ENCODE results near the gene RGL4.
"Not testable (repeated sequence)": the region's sequence is repeated elsewhere in the genome, so short reads cannot be mapped to it uniquely, and the experiment has no call there.

Gene RGL4

DNA sequence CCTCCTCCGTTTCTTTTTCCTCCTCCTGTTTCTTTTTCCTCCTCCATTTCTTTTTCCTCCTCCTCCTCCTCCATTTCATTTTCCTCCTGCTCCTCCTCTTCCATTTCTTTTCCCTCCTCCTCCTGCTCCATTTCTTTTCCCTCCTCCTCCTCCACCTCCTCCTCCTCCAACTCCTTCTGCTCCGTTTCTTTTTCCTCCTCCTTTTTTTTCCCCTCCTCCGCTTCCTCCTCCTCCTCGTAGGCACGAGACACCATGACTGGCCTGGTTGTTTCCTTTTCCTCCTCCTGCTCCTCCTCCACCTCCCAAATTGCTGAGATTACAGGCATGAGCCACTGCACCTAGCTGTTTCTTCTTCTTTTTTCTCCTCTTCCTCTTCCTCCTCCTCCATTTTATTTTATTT lies 33.1 kb upstream of the RGL4 start:
- H3K4me2 ChIP-seq (ENCODE audit: low read length) = no peak overlapping the region
- no peaks in the 10 kb centered on the region for H4K20me1 ChIP-seq (ENCODE audit: control insufficient read depth, insufficient read depth, low read depth, low read length)
- H3F3A ChIP-seq (ENCODE audit: control insufficient read depth, insufficient read depth) = no peaks in the 10 kb centered on the region
- H3K27ac ChIP-seq (ENCODE audit: low read depth, low read length) = no peak overlapping the region
- no peaks in the 10 kb centered on the region for H3K4me1 ChIP-seq (ENCODE audit: control insufficient read depth, low read length)
- H3K9me2 ChIP-seq (replicated peaks; ENCODE audit: control insufficient read depth, low read length) = no peaks in the 10 kb centered on the region
- peaks cover 7% of the 10 kb centered on the region; the same call in 1 of the 2 replicates for H3K36me3 ChIP-seq (ENCODE audit: control insufficient read depth, low read length)
- no peaks in the 10 kb centered on the region for H3K27me3 ChIP-seq (ENCODE audit: control insufficient read depth, low read length)
- TF ChIP-seq EZH2phosphoT487 (IDR thresholded peaks at IDR 0.05; ENCODE audit: borderline replicate concordance, low read length) = no peak
- TF ChIP-seq, protein P1, sequence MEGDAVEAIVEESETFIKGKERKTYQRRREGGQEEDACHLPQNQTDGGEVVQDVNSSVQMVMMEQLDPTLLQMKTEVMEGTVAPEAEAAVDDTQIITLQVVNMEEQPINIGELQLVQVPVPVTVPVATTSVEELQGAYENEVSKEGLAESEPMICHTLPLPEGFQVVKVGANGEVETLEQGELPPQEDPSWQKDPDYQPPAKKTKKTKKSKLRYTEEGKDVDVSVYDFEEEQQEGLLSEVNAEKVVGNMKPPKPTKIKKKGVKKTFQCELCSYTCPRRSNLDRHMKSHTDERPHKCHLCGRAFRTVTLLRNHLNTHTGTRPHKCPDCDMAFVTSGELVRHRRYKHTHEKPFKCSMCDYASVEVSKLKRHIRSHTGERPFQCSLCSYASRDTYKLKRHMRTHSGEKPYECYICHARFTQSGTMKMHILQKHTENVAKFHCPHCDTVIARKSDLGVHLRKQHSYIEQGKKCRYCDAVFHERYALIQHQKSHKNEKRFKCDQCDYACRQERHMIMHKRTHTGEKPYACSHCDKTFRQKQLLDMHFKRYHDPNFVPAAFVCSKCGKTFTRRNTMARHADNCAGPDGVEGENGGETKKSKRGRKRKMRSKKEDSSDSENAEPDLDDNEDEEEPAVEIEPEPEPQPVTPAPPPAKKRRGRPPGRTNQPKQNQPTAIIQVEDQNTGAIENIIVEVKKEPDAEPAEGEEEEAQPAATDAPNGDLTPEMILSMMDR (IDR thresholded peaks at IDR 0.05; ENCODE audit: low read depth, low read length, poor library complexity, severe bottlenecking) = no peak
- H3K79me2 ChIP-seq (ENCODE audit: control insufficient read depth, low read length) = no peaks in the 10 kb centered on the region
- no peak overlapping the region for H3K4me3 ChIP-seq (ENCODE audit: low read length)
- no peaks in the 10 kb centered on the region for H3K9me3 ChIP-seq (ENCODE audit: control insufficient read depth, insufficient read depth, low read length)

DNA sequence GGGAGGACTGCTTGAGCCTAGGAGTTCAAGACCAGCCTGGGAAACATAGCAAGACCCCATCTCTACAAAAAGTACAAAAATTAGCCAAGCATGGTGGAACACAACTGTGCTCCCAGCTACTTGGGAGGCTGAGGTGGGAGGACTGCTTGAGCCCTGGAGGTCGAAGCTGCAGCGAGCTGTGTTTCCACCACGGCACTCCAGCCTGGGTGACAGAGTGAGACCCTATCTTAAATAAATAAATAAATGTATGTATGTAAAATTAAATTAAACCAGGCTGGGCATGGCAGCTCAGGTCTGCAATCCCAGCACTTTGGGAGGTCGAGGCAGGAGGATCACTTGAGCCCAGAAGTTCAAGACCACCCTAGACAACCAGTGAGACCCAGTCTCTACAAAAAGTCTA lies 30.4 kb upstream of the RGL4 start:
- H3F3A ChIP-seq (ENCODE audit: control insufficient read depth, insufficient read depth); H3K36me3 ChIP-seq (ENCODE audit: control insufficient read depth, low read length); H4K20me1 ChIP-seq (ENCODE audit: control insufficient read depth, insufficient read depth, low read depth, low read length); H3K4me2 ChIP-seq (ENCODE audit: low read length); H3K27me3 ChIP-seq (ENCODE audit: control insufficient read depth, low read length); H3K27ac ChIP-seq (ENCODE audit: low read depth, low read length); H3K79me2 ChIP-seq (ENCODE audit: control insufficient read depth, low read length); H3K9me3 ChIP-seq (ENCODE audit: control insufficient read depth, insufficient read depth, low read length); H3K9me2 ChIP-seq (replicated peaks; ENCODE audit: control insufficient read depth, low read length); H3K4me1 ChIP-seq (ENCODE audit: control insufficient read depth, low read length); H3K4me3 ChIP-seq (ENCODE audit: low read length): not testable (repeated sequence)

DNA sequence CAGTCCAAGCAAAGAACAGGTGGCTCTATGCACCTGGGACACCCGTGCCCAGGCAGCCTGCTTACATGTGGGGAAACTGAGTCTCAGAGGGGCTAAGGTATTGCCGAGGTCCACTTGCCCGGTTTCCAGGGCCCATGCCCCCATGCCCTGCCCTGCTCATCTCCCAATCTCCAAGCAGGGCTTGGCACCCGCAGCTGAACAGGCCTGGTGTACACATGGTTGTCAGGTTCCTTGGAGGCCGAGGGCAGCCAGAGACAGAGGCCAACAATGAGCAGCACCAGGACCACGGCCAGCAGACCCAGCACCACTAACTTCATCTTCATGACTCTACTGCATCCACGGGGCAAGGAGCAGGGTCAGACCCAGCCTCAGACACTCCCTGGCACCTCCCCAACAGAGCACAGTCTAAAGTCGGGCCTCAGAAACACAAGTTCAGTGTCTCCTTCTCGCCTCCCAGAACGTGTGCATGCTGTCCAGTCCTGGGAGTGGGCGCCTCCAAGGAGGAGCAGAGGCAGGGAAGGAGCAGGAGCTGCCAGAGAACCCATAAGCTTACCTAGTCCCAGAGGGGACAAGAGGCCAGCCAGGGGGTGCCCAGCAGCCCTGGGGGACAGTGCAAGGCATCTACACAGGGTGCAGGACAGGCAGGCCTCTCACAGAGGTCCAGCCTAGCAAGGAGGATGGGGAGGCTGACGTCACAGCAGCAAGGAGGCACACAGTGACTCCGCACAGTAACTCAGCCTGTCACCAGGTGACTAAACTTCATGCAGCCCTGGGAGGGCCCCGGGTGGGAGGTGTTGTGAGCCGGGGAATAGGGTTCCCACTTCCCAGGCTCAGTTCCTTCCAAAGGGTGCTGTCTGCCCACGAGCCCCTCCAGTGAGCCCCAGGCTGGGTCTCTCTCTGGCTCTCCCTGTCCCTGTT lies 20.2 kb upstream of the RGL4 start:
- TF ChIP-seq, protein P1 (IDR thresholded peaks at IDR 0.05; ENCODE audit: low read depth, low read length, poor library complexity, severe bottlenecking) = no peak
- no peak for TF ChIP-seq EZH2phosphoT487 (IDR thresholded peaks at IDR 0.05; ENCODE audit: borderline replicate concordance, low read length)
- Histone ChIP-seq H3K4me2 (ENCODE audit: low read length) (no peak overlapping the region), H3K9me3 (ENCODE audit: control insufficient read depth, insufficient read depth, low read length) (no peaks in the 10 kb centered on the region), H3K36me3 (ENCODE audit: control insufficient read depth, low read length) (no peaks in the 10 kb centered on the region), H3K4me3 (ENCODE audit: low read length) (no peak overlapping the region), H3K4me1 (ENCODE audit: control insufficient read depth, low read length) (no peaks in the 10 kb centered on the region), H3K9me2 (replicated peaks; ENCODE audit: control insufficient read depth, low read length) (no peaks in the 10 kb centered on the region), H3K27ac (ENCODE audit: low read depth, low read length) (no peak overlapping the region), H3F3A (ENCODE audit: control insufficient read depth, insufficient read depth) (no peaks in the 10 kb centered on the region), H4K20me1 (ENCODE audit: control insufficient read depth, insufficient read depth, low read depth, low read length) (no peaks in the 10 kb centered on the region), H3K79me2 (ENCODE audit: control insufficient read depth, low read length) (no peaks in the 10 kb centered on the region), H3K27me3 (ENCODE audit: control insufficient read depth, low read length) (no peaks in the 10 kb centered on the region)

GRCh38 chr22:23671387-23671786 lies 19.4 kb upstream of the RGL4 start:
- not testable (repeated sequence) for H3K4me1 ChIP-seq (ENCODE audit: control insufficient read depth, low read length)

DNA sequence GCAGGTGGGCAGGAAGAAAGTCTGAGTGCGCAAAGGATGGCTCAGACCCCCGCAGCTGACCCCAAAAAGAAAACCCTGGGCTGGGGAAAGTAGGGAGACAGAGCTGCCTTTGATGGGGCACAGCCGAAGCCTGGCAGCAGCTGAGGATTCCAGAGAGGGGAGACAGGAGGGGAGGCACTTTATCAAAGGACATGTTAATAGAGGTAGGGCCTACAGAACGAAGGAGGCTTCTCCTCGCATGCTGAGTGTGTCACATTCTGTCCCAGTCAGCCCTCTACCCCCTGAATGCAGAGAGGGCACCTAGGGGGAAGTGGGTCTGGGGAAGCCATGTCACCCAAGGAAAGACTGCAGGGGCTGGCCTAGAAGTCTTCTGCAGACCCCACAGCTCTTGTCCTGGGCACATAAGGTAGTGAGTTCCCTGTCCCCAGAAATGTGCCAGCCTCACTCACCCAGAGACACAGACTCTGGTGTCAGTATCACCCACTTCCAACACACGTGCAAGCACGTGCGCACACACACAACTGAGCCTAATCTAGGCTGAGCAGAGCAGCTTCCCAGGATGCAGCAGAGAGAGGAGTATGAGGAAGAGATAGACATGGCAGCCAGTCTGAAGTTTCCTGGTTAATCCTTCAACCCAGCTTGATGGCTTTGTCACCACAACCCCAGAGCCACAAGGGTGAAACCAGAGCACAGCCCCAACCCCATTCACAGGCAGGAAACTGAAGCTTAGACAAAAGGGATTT lies 18.3 kb upstream of the RGL4 start:
- H3K27ac ChIP-seq (ENCODE audit: low read depth, low read length); H3K36me3 ChIP-seq (ENCODE audit: control insufficient read depth, low read length); H3K4me1 ChIP-seq (ENCODE audit: control insufficient read depth, low read length); H3K9me2 ChIP-seq (replicated peaks; ENCODE audit: control insufficient read depth, low read length); H3K4me3 ChIP-seq (ENCODE audit: low read length); H3K27me3 ChIP-seq (ENCODE audit: control insufficient read depth, low read length); H3K9me3 ChIP-seq (ENCODE audit: control insufficient read depth, insufficient read depth, low read length); H4K20me1 ChIP-seq (ENCODE audit: control insufficient read depth, insufficient read depth, low read depth, low read length); H3F3A ChIP-seq (ENCODE audit: control insufficient read depth, insufficient read depth); H3K79me2 ChIP-seq (ENCODE audit: control insufficient read depth, low read length); H3K4me2 ChIP-seq (ENCODE audit: low read length): not testable (repeated sequence)

More at GRCh38 chr22:23671387-23671786, 19.4 kb upstream of the RGL4 start:
- H3K79me2 ChIP-seq (ENCODE audit: control insufficient read depth, low read length); H3K4me2 ChIP-seq (ENCODE audit: low read length); H3K27ac ChIP-seq (ENCODE audit: low read depth, low read length); H3K36me3 ChIP-seq (ENCODE audit: control insufficient read depth, low read length); H3K9me3 ChIP-seq (ENCODE audit: control insufficient read depth, insufficient read depth, low read length); H3K9me2 ChIP-seq (replicated peaks; ENCODE audit: control insufficient read depth, low read length); H3F3A ChIP-seq (ENCODE audit: control insufficient read depth, insufficient read depth); H3K27me3 ChIP-seq (ENCODE audit: control insufficient read depth, low read length); H3K4me3 ChIP-seq (ENCODE audit: low read length); H4K20me1 ChIP-seq (ENCODE audit: control insufficient read depth, insufficient read depth, low read depth, low read length): not testable (repeated sequence)

Measured in DOHH2 (cell line).